ENCODE data around the gene CALHM3. TPM values are rescaled to one million over a fixed set of nuclear protein-coding genes. Genes with fewer than 3 reads are reported as not detected.

The CALHM3 gene
- total RNA-seq, 1 donor from 2014 or later = 3.3 TPM

DNA sequence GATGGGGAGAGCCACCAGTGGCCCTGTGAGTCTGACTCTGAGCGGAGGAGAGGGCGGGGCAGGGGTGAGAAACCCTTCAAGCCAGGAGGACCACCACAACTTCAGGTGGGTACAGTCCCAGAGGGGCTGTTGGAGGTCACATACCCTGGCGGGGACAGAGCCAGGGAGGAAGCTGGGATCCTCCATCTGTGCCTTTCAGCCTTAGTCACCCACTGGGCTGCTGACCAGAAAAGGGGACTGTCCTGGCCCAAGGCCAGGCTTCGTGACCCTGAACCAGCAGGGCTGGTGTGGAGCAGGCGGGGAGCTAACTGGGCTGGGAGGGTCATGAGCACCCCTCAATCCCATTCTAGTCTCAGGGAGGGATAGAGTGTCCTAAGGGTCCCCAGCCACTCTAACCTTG is 1.5 kb upstream of the CALHM3 start:
- H3K4me3 Mint-ChIP-seq = no peak overlapping the region
- no peaks in the 10 kb centered on the region for H3K36me3 Mint-ChIP-seq
- no peak overlapping the region for H3K27ac Mint-ChIP-seq
- H3K27me3 Mint-ChIP-seq = no peaks in the 10 kb centered on the region
- TF ChIP-seq, protein P1, sequence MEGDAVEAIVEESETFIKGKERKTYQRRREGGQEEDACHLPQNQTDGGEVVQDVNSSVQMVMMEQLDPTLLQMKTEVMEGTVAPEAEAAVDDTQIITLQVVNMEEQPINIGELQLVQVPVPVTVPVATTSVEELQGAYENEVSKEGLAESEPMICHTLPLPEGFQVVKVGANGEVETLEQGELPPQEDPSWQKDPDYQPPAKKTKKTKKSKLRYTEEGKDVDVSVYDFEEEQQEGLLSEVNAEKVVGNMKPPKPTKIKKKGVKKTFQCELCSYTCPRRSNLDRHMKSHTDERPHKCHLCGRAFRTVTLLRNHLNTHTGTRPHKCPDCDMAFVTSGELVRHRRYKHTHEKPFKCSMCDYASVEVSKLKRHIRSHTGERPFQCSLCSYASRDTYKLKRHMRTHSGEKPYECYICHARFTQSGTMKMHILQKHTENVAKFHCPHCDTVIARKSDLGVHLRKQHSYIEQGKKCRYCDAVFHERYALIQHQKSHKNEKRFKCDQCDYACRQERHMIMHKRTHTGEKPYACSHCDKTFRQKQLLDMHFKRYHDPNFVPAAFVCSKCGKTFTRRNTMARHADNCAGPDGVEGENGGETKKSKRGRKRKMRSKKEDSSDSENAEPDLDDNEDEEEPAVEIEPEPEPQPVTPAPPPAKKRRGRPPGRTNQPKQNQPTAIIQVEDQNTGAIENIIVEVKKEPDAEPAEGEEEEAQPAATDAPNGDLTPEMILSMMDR (conservative IDR thresholded peaks at IDR 0.05) = no peak
- H3K4me1 Mint-ChIP-seq (ENCODE audit: unreplicated experiment) = peaks cover 17% of the 10 kb centered on the region
- no peak for DNase-seq (ENCODE audit: extremely low spot score, unreplicated experiment)
- H3K9me3 Mint-ChIP-seq = no peaks in the 10 kb centered on the region

DNA sequence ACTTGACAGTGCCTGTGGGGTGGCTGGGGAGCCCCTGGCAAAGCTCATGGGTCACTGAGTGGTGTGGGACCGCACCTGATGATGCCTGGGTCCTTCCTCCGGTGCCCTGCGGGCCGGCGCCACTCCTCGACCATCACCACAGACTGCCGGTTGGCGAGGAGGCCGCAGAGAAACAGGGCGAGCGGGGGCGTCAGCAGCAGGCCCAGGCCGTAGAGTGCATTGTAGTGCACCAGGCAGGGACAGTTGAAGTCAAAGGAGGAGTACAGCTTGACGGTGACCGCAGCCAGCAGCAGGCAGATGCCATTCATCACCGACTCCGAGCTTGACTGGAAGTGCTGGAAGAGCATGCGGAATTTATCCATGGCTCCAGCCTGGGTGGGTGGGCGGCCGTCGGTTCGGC is 369 bp downstream of the CALHM3 start:
- no peaks in the 10 kb centered on the region for H3K36me3 Mint-ChIP-seq
- no peak overlapping the region for H3K4me3 Mint-ChIP-seq
- H3K9me3 Mint-ChIP-seq = no peaks in the 10 kb centered on the region
- H3K4me1 Mint-ChIP-seq (ENCODE audit: unreplicated experiment) = peaks cover 17% of the 10 kb centered on the region
- H3K27me3 Mint-ChIP-seq = no peaks in the 10 kb centered on the region
- DNase-seq (ENCODE audit: extremely low spot score, unreplicated experiment) = no peak
- peak overlapping the region; percentile 86 for H3K27ac Mint-ChIP-seq
- TF ChIP-seq, protein P1 (conservative IDR thresholded peaks at IDR 0.05) = no peak

DNA sequence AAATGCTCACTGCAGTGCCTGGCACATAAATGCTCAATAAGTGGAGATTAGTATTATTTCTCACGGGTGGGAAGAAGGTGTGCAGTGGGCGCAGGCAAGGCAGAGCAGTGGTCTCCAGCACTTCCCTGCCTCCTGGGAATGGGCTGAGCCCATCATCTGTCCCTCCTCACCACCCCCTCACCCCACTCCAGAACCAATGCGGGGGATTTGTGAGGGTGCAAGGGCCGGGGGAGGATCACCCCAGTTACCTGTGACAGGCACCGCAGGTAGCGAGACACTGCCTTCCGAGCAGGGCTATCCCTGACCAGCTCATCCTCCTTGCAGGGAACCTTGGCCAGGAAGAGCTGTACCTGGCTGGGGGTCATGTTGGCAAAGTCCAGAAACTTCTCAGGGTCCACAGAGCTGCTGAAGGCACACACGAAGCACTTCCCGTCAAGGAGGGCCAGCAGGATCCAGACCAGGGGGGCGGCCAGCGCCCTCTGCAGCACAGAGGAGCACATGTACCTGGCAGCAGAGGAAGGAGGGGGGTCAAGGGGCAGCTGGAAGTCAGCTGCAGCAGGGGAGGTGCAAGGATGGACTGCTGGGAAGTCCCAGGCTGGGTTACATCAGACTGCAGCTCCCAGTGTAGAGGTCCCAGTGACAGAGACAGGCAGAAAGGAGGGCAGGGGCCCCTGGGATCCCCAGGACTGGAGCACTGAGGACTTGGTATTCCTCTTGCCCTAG is 2.8 kb downstream of the CALHM3 start:
- TF ChIP-seq, protein P1 (conservative IDR thresholded peaks at IDR 0.05) = no peak
- H3K4me1 Mint-ChIP-seq (ENCODE audit: unreplicated experiment) = peaks cover 11% of the 10 kb centered on the region
- H3K9me3 Mint-ChIP-seq = no peaks in the 10 kb centered on the region
- H3K27ac Mint-ChIP-seq = peak overlapping the region; percentile 47
- no peak for DNase-seq (ENCODE audit: extremely low spot score, unreplicated experiment)
- no peak overlapping the region for H3K4me3 Mint-ChIP-seq
- no peaks in the 10 kb centered on the region for H3K36me3 Mint-ChIP-seq
- no peaks in the 10 kb centered on the region for H3K27me3 Mint-ChIP-seq

DNA sequence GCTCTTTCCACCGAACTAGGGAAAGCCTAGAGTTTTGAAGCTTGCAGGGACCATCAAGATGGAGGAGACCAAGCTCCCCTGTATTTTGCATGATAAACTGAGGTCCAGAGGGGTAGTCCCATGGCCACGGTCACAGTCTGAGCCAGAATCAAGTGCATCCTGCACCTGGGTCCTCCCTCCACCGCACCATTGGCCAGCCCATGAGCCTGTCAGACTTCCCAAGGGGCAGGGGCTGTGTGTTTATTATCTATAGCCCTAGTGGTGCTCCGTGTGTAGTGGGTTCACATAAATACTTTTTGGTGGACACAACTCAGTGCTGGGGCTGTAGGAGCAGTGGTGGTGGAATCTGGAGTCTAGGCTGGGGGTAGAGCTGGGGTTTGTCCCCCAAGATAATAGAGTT is 3.6 kb downstream of the CALHM3 start:
- H3K4me1 Mint-ChIP-seq (ENCODE audit: unreplicated experiment) = peaks cover 11% of the 10 kb centered on the region
- no peaks in the 10 kb centered on the region for H3K9me3 Mint-ChIP-seq
- H3K27ac Mint-ChIP-seq = peak overlapping the region; percentile 47
- no peak for DNase-seq (ENCODE audit: extremely low spot score, unreplicated experiment)
- TF ChIP-seq, protein P1 (conservative IDR thresholded peaks at IDR 0.05) = no peak
- H3K4me3 Mint-ChIP-seq = no peak overlapping the region
- peaks cover 3% of the 10 kb centered on the region for H3K27me3 Mint-ChIP-seq
- no peaks in the 10 kb centered on the region for H3K36me3 Mint-ChIP-seq

DNA sequence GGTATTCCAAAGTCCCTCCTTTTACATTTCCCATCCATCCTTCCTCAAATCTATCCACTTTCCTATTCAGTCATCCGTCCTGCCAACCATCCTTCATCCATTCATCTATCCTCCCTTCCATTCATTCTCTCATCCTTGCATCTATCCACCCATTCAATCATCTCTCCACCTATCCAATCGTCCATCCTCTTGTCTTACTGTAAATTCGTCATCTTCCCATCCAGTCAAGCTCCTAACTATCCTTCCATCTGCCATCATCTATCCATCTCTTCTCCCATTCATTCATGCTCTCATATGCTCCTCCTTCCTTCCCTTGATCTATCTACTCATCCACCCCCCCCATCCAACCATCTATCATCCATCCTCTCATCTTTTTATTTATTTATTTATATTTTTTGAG is 5.0 kb downstream of the CALHM3 start:
- DNase-seq (ENCODE audit: extremely low spot score, unreplicated experiment) = no peak
- Mint-ChIP-seq H3K36me3 (no peaks in the 10 kb centered on the region), H3K27ac (no peak overlapping the region), H3K9me3 (no peaks in the 10 kb centered on the region), H3K27me3 (peaks cover 5% of the 10 kb centered on the region), H3K4me1 (ENCODE audit: unreplicated experiment) (peaks cover 6% of the 10 kb centered on the region), H3K4me3 (no peak overlapping the region)
- TF ChIP-seq, protein P1 (conservative IDR thresholded peaks at IDR 0.05) = no peak

Measured in type B pancreatic cell (in vitro differentiated cells).